Spleen (tissue), 7 donors: ENCODE measurements around the gene SORBS2.

Experiments
- POLR2A ChIP-seq, 3 donors: fragments of 450-650 bp; IDR thresholded peaks; one replicate each; pipeline ENCODE4 v1.5.1; 2017; ENCODE audit warnings: antibody characterized with exemption in 3 of 3, mild to moderate bottlenecking in 1 of 3
- TF ChIP-seq, protein P1 (sequence below), 11 experiments: fragments of 200-600 bp in 7 of 11; fragments of 450-650 bp in 4 of 11; sonication (generic) in 4 of 11; IDR thresholded peaks in 8 of 11; conservative IDR thresholded peaks in 3 of 11; 1 replicate in 7 of 11; 2 replicates in 4 of 11; pipeline versions ENCODE4 v1.4.0 to v1.8.0; 2016 to 2021; ENCODE audit warnings: antibody characterized with exemption in 11 of 11, inconsistent platforms in 4 of 11, mild to moderate bottlenecking in 1 of 11
- donor health status: DM: no; HTN: no; CAD: no; lungs with moderate emphysema.
- donor health status: DM: no; HTN: no; CAD: no.
- donor health status: DM: no; HTN: no; CAD: no.

DNA sequence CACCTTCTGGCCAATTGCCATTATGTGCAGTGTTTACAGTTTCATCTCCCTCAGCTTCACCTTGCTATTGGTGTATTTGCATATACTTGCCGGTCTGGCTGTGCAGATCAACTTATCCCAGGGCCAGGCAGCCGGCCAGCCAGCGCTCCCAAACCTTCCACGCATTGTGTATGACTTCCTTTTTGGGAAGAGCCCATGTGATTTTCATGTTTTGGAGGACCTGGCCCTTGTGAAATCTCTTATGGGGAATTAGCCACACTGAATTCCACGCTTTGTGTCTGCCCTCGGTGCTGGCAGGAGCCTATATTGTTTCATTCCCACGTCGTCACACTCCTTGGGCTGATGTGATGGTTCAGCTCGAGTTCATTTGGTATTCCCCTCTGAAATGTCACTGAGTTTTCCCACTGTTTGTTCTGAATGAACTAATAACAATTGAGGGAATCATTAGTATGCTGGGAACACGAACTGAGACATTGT, 270.7 kb downstream of the SORBS2 start:
- TF ChIP-seq, protein P1, sequence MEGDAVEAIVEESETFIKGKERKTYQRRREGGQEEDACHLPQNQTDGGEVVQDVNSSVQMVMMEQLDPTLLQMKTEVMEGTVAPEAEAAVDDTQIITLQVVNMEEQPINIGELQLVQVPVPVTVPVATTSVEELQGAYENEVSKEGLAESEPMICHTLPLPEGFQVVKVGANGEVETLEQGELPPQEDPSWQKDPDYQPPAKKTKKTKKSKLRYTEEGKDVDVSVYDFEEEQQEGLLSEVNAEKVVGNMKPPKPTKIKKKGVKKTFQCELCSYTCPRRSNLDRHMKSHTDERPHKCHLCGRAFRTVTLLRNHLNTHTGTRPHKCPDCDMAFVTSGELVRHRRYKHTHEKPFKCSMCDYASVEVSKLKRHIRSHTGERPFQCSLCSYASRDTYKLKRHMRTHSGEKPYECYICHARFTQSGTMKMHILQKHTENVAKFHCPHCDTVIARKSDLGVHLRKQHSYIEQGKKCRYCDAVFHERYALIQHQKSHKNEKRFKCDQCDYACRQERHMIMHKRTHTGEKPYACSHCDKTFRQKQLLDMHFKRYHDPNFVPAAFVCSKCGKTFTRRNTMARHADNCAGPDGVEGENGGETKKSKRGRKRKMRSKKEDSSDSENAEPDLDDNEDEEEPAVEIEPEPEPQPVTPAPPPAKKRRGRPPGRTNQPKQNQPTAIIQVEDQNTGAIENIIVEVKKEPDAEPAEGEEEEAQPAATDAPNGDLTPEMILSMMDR (IDR thresholded peaks at IDR 0.05 in 8 of 11, conservative IDR thresholded peaks at IDR 0.05 in 3 of 11), result no peak
- TF ChIP-seq POLR2A (IDR thresholded peaks at IDR 0.05), result no peak
